Type B pancreatic cell (in vitro differentiated cells): ENCODE measurements around the gene HIP1R. TPM values are rescaled to one million over a fixed set of nuclear protein-coding genes. Genes with fewer than 3 reads are reported as not detected.

ENCODE experiments used
- DNase-seq: peaks from one replicate; pipeline ENCODE4 v3.0.0; 2021; ENCODE audit warnings: mixed read lengths; ENCODE audit not compliant: unreplicated experiment; ENCODE audit errors: extremely low spot score
- H3K27ac Mint-ChIP-seq: 2 replicates; pipeline ENCODE4 v1.8.0; 2021; ENCODE audit warnings: mild to moderate bottlenecking, mixed read lengths
- H3K27me3 Mint-ChIP-seq: 2 replicates; pipeline ENCODE4 v1.8.0; 2021; ENCODE audit warnings: mixed read lengths
- H3K36me3 Mint-ChIP-seq: 2 replicates; pipeline ENCODE4 v1.8.0; 2021; ENCODE audit warnings: mixed read lengths
- H3K4me1 Mint-ChIP-seq: one replicate; pipeline ENCODE4 v1.8.0; 2021; ENCODE audit warnings: mixed read lengths; ENCODE audit not compliant: unreplicated experiment
- H3K4me3 Mint-ChIP-seq: 2 replicates; pipeline ENCODE4 v1.8.0; 2021; ENCODE audit warnings: mild to moderate bottlenecking, mixed read lengths
- H3K9me3 Mint-ChIP-seq: 2 replicates; pipeline ENCODE4 v1.8.0; 2021; ENCODE audit warnings: mixed read lengths
- total RNA-seq: library from RNA; stranded (reverse); gene quantifications from 2 replicates; pipeline ENCODE4 v1.2.1, GENCODE V29; 2021; ENCODE audit warnings: low replicate concordance
- TF ChIP-seq, protein P1 (sequence below): fragments of 200-600 bp; sonication (generic); conservative IDR thresholded peaks from 2 replicates; pipeline ENCODE4 v1.5.0; 2021; ENCODE audit warnings: antibody characterized with exemption, mild to moderate bottlenecking

HIP1R gene
- total RNA-seq, 1 donor from 2014 or later, result 45.5 TPM

DNA sequence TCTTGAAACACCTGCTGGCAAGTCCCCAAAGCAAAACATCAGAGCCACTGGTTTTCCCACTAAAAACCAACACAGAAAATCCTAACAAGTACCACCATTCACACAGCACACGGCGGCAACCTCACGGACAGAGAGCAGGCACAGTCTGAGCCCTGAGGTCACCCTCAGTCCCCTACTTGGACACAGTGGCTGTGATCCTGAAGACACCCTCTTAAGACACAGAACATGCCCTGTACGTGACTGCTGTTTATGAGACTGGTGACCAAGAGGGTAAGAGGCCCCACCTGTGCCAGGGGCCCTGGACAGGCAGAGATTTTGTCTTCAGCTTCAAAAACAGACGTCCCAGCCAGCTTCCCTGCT lies 29.6 kb downstream of the HIP1R start:
- Mint-ChIP-seq H3K4me1 (no peaks in the 10 kb centered on the region), H3K36me3 (peaks cover 14% of the 10 kb centered on the region), H3K27me3 (no peaks in the 10 kb centered on the region), H3K4me3 (no peak overlapping the region), H3K27ac (no peak overlapping the region), H3K9me3 (no peaks in the 10 kb centered on the region)
- TF ChIP-seq, protein P1, sequence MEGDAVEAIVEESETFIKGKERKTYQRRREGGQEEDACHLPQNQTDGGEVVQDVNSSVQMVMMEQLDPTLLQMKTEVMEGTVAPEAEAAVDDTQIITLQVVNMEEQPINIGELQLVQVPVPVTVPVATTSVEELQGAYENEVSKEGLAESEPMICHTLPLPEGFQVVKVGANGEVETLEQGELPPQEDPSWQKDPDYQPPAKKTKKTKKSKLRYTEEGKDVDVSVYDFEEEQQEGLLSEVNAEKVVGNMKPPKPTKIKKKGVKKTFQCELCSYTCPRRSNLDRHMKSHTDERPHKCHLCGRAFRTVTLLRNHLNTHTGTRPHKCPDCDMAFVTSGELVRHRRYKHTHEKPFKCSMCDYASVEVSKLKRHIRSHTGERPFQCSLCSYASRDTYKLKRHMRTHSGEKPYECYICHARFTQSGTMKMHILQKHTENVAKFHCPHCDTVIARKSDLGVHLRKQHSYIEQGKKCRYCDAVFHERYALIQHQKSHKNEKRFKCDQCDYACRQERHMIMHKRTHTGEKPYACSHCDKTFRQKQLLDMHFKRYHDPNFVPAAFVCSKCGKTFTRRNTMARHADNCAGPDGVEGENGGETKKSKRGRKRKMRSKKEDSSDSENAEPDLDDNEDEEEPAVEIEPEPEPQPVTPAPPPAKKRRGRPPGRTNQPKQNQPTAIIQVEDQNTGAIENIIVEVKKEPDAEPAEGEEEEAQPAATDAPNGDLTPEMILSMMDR, result no peak
- DNase-seq, result no peak

DNA sequence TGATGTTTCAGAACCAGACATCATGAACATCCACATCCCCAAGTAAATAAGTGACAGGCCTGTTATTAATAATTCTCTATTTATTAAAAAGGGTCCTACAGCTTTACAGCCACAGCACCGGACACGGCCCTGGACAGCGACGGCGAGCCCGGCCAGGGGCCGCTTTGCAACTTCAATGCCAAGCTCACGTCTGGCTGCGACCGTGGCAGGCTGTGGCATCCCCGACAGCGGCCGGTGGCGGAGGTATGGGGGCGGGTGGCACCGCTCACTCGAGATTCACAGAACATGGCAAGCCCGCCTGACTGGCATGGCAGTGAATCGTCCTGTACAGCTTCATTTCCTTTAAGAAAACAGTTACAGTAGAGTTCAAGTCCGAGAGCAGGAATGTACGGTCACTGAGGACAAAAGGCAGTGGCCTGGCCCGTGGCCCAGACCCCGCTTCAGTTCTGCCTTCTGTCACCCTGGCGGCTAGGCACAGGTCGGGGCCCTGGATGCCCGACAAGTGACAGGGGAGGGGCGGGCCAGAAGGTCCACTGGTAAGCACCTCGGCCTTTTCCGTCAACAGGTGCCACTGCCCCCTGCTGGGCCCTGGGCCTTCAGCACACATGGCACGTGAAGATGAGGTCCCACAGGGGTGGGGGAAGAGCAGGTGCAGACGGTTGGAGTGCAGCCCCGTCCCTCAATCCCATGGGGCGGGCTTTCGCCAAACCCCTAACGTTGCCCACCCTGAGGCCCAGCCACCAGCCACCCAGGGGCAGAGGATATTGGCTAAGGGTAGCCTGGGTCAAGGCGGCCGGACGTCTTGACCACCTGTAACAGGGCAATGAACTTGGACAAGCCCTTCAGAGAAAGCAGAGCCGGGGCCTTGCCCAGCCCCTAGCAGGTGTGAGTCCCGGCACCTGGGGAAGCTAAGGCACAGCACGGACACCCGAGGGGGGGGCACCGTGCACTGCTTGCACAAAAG lies 30.3 kb downstream of the HIP1R start:
- Mint-ChIP-seq H3K36me3 (peaks cover 15% of the 10 kb centered on the region), H3K4me3 (no peak overlapping the region), H3K4me1 (no peaks in the 10 kb centered on the region), H3K27me3 (no peaks in the 10 kb centered on the region), H3K27ac (no peak overlapping the region), H3K9me3 (no peaks in the 10 kb centered on the region)
- TF ChIP-seq, protein P1, result peak; percentile 52
- DNase-seq, result no peak

DNA sequence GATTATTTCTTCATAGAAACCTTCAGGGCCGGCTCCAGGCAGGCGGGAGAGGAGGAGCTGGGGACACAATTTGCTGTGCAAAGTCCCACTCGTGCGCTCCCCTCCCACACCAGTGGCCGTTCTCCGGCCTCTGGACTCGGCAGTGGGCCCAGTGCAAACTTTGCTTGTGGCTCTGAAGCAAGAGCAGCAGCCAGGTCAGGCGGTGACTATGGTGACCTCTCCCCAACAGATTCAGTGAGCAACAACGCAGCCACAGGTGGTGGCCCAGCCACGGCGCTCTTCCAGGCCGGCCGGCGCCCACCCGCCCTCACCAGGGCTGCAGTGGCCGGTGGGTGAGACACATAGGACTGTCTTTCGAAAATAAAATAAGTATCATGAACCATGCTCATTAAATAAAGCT lies 31.1 kb downstream of the HIP1R start:
- Mint-ChIP-seq H3K9me3 (no peaks in the 10 kb centered on the region), H3K36me3 (peaks cover 15% of the 10 kb centered on the region), H3K4me3 (no peak overlapping the region), H3K4me1 (peaks cover 8% of the 10 kb centered on the region), H3K27ac (peak overlapping the region; percentile 51), H3K27me3 (no peaks in the 10 kb centered on the region)
- no peak for DNase-seq
- TF ChIP-seq, protein P1, result no peak

DNA sequence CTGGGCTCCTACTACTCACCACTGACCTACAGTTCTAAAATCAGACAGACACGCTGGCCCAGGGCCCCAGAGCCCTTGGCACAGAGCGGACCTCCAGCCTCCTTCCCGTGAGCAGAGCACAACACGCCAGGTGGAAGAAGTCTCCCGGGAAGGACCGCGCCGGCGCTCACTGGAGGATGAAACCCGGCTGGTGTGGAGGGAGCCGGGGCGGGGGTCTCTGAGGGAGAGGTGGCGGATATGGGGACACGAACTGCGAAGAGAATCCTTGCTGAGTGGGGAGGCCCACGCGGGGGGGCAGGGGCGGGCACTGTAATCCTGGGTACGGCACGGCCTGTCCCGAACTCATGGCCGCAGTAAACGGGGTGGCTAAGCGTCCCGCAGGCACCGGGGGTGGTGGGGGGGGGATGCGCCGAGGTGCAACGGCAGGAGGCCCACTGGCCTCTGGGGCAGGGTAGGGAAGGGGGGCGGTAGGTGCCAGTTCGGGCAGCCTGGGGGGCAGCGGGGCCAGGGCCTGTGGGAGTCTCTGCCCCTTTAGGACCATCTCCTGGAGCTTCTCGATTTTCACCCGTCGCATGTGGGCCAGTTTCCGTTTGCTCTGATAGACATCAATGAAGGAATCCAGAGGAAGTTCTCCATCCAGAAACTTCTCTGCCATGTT lies 31.8 kb downstream of the HIP1R start:
- Mint-ChIP-seq H3K36me3 (peaks cover 19% of the 10 kb centered on the region), H3K9me3 (no peaks in the 10 kb centered on the region), H3K4me1 (peaks cover 15% of the 10 kb centered on the region), H3K27ac (peak overlapping the region; percentile 51), H3K27me3 (no peaks in the 10 kb centered on the region), H3K4me3 (no peak overlapping the region)
- TF ChIP-seq, protein P1, result no peak
- DNase-seq, result no peak

DNA sequence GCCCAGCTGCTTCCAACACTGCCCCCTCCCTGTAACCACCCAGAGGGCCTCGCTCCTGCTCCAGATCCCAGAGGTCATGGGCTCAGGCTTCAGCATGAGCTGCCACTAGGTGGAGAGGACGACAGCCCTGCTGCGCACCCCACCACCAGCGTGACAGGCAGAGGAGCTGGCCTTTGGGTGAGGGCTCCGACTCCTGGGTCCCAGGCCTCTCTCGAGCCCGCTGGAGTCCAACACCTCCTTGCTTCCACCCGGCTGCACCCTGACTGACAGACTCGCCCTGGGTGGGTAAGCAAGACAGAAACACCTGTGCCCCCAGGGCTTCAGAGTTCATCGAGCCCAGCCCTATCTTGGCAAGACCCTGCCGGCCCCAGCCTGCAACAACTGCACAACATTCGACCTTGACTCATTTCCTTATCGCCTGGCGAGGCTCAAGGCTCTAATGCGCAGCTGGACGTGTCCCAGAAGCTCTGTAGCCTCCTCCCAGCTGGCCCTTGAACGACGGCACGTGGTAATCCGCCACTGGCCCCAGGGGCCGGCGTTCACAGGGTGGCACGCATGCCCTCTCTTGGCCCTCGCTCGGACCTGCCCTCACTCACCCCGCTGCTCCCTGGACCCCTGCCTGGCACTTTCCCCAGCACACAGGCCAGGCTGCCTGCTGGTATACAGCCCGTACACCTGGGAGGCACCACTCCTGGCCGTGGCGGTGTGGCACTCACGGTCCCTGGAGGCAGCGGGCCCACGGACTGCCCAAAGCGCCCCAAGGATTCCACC lies 32.6 kb downstream of the HIP1R start:
- Mint-ChIP-seq H3K27ac (no peak overlapping the region), H3K4me1 (peaks cover 23% of the 10 kb centered on the region), H3K36me3 (peaks cover 22% of the 10 kb centered on the region), H3K27me3 (no peaks in the 10 kb centered on the region), H3K9me3 (no peaks in the 10 kb centered on the region), H3K4me3 (no peak overlapping the region)
- TF ChIP-seq, protein P1, result peak; percentile 43
- DNase-seq, result no peak
